ENCODE results near the gene MAN1A1. TPM values are rescaled to one million over a fixed set of nuclear protein-coding genes. Genes with fewer than 3 reads are reported as not detected.

The MAN1A1 gene
- polyA plus RNA-seq, 1 experiment, result 27.5 TPM

- H3K27me3 ChIP-seq (ENCODE audit: control insufficient read depth, insufficient read depth, low read length), result no peaks in the 10 kb centered on the region
- H3K27ac ChIP-seq (ENCODE audit: low read depth, low read length), result no peak overlapping the region
- no peak for DNase-seq (ENCODE audit: low read depth, low spot score)
- CTCF ChIA-PET, result interaction anchor here (0.6 to 1.6 kb wide), 3 partner anchors 60 to 518 kb away, joined by 3 to 8 read pairs (median 3); no protein-coding TSS in a partner anchor
- POLR2A ChIA-PET, result no interaction called here
- no peak for TF ChIP-seq CTCF (IDR thresholded peaks at IDR 0.05; ENCODE audit: low read depth, low read length)
- H3K9me3 ChIP-seq (ENCODE audit: control insufficient read depth, insufficient read depth, low read length), result no peaks in the 10 kb centered on the region
- H3K4me3 ChIP-seq (ENCODE audit: low read depth, low read length), result no peak overlapping the region
These were observed 141.4 kb downstream of the MAN1A1 start for GRCh38 chr6:119207971-119208725.

- Histone ChIP-seq H3K9me3 (ENCODE audit: control insufficient read depth, insufficient read depth, low read length) (no peaks in the 10 kb centered on the region), H3K4me3 (ENCODE audit: low read depth, low read length) (no peak overlapping the region)
- CTCF ChIA-PET, result interaction anchor here (0.6 to 1.6 kb wide), 2 partner anchors 59 to 199 kb away, joined by 3 to 8 read pairs; no protein-coding TSS in a partner anchor
These were observed 142.2 kb downstream of the MAN1A1 start for GRCh38 chr6:119207327-119207726.

DNA sequence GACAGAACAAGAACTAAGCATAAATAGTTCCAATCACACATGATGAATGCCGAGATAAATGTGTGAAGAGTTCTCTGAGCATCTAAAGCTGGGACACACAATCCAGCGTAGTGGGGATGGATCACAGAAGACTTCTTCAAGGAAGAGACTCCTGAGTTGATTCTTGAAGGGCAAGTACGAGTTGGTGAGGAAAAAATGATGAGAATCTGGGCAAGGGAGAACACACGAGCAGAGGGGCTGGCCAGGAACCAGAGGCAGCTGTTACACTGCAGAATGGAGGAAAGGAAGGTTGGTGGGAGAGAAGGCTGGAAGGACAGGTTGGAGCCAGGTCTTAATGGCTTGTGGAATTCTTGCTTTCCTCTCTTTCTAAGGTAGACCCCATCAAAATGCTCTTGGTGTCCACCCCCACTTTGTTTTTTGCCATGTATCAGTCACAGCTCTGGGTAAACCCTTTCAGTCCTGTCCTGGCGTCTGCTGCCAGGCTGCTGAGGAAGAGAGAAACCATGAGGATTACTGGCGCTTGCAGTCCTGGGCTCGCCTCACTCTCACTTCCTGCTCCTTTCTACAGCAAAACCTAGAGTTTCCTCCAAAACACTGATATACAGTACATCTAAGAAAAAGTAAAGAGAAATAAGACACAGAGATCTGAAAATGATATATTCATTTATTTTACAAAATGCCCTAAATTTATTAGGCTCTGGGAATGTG lies 143.5 kb downstream of the MAN1A1 start:
- H3K27me3 ChIP-seq (ENCODE audit: control insufficient read depth, insufficient read depth, low read length), result no peaks in the 10 kb centered on the region
- no peak overlapping the region for H3K4me3 ChIP-seq (ENCODE audit: low read depth, low read length)
- DNase-seq (ENCODE audit: low read depth, low spot score), result no peak
- no peaks in the 10 kb centered on the region for H3K9me3 ChIP-seq (ENCODE audit: control insufficient read depth, insufficient read depth, low read length)
- POLR2A ChIA-PET, result no interaction called here
- TF ChIP-seq CTCF (IDR thresholded peaks at IDR 0.05; ENCODE audit: low read depth, low read length), result no peak
- H3K27ac ChIP-seq (ENCODE audit: low read depth, low read length), result no peak overlapping the region
- CTCF ChIA-PET, result interaction anchor here (1.9 kb wide), 1 partner anchor 76 kb away, joined by 6 read pairs; no protein-coding TSS in a partner anchor

More at GRCh38 chr6:119207327-119207726, 142.2 kb downstream of the MAN1A1 start:
- no peak for DNase-seq (ENCODE audit: low read depth, low spot score)
- Histone ChIP-seq H3K27ac (ENCODE audit: low read depth, low read length) (no peak overlapping the region), H3K27me3 (ENCODE audit: control insufficient read depth, insufficient read depth, low read length) (no peaks in the 10 kb centered on the region)
- POLR2A ChIA-PET, result no interaction called here
- TF ChIP-seq CTCF (IDR thresholded peaks at IDR 0.05; ENCODE audit: low read depth, low read length), result no peak

- Histone ChIP-seq H3K27me3 (ENCODE audit: control insufficient read depth, insufficient read depth, low read length) (no peaks in the 10 kb centered on the region), H3K4me3 (ENCODE audit: low read depth, low read length) (no peak overlapping the region), H3K27ac (ENCODE audit: low read depth, low read length) (no peak overlapping the region), H3K9me3 (ENCODE audit: control insufficient read depth, insufficient read depth, low read length) (no peaks in the 10 kb centered on the region)
- CTCF ChIA-PET, result interaction anchor here (1.9 kb wide), 1 partner anchor 75 kb away, joined by 6 read pairs; no protein-coding TSS in a partner anchor
- TF ChIP-seq CTCF (IDR thresholded peaks at IDR 0.05; ENCODE audit: low read depth, low read length), result no peak
- no peak for DNase-seq (ENCODE audit: low read depth, low spot score)
- POLR2A ChIA-PET, result no interaction called here
These were observed 144.8 kb downstream of the MAN1A1 start for GRCh38 chr6:119204719-119205118.

- Histone ChIP-seq H3K27me3 (ENCODE audit: control insufficient read depth, insufficient read depth, low read length) (no peaks in the 10 kb centered on the region), H3K4me3 (ENCODE audit: low read depth, low read length) (no peak overlapping the region), H3K27ac (ENCODE audit: low read depth, low read length) (no peak overlapping the region), H3K9me3 (ENCODE audit: control insufficient read depth, insufficient read depth, low read length) (no peaks in the 10 kb centered on the region)
- no peak for DNase-seq (ENCODE audit: low read depth, low spot score)
- POLR2A ChIA-PET, result no interaction called here
- TF ChIP-seq CTCF (IDR thresholded peaks at IDR 0.05; ENCODE audit: low read depth, low read length), result no peak
- CTCF ChIA-PET, result interaction anchor here (0.6 kb wide), 1 partner anchor 98 kb away, joined by 3 read pairs; no protein-coding TSS in a partner anchor
These were observed 148.1 kb downstream of the MAN1A1 start for GRCh38 chr6:119201480-119201879.
